22Rv1 (cell line): Measurements from ENCODE around the gene CTDP1.

Experiments
- CTCF ChIP-seq: fragments of 450-650 bp; IDR thresholded peaks from 2 replicates; pipeline ENCODE4 v1.5.1; 2017; ENCODE audit warnings: mild to moderate bottlenecking
- ZFX ChIP-seq: fragments of 450-650 bp; IDR thresholded peaks from 2 replicates; pipeline ENCODE4 v1.6.1; 2017; ENCODE audit warnings: antibody characterized with exemption, borderline replicate concordance

DNA sequence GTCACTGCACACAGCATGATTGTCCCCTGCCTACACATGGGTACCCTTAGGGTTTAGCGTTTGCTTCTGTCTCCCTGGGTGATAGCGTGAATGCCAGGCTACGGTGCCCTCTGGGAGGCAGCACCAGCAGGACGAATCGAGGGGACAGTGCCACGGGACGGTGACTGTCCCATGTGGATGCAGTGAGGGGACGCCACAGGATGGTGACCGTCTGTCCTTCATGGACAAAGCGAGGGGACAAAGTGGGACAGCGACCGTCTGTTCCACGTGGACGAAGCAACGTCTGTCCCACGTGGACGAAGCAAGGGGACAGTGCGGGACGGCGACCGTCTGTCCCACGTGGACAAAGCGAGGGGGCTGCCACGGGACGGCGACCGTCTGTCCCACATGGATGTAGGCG is 25.7 kb downstream of the CTDP1 start:
- TF ChIP-seq CTCF (no peak), ZFX (no peak)
